ENCODE data around the gene HBS1L. TPM values are rescaled to one million over a fixed set of nuclear protein-coding genes. Genes with fewer than 3 reads are reported as not detected.
A peak's percentile ranks its signal among the peaks of the same experiment; 100 is the strongest.

The HBS1L gene
- total and polyA plus RNA-seq, 10 of the 15 experiments (the other 5 are each of a cell fraction or from before 2014, with no cell fraction given): 58.7 to 142 (median 78.8) TPM

GRCh38 chr6:134979142-134979541 lies 75.5 kb downstream of the HBS1L start (continued):
- peak; percentile 58 for TF ChIP-seq SKIL (IDR thresholded peaks at IDR 0.05; ENCODE audit: low read depth, poor library complexity, severe bottlenecking)
- no peak for TF ChIP-seq SMARCA5 (IDR thresholded peaks at IDR 0.05)
- TF ChIP-seq FOXM1 (IDR thresholded peaks at IDR 0.05; ENCODE audit: low read depth, low read length): peak; percentile 95
- no peak for TF ChIP-seq ZNF207 (IDR thresholded peaks at IDR 0.05; ENCODE audit: borderline replicate concordance)
- 0 out of 2 replicates have a peak, but pooled peaks have one; percentile 39 for TF ChIP-seq TCF7 (IDR thresholded peaks at IDR 0.05; ENCODE audit: borderline replicate concordance)
- TF ChIP-seq ZSCAN29 (IDR thresholded peaks at IDR 0.05): no peak
- 0 out of 2 replicates have a peak, but pooled peaks have one; percentile 37 for TF ChIP-seq GABPA (IDR thresholded peaks at IDR 0.05; ENCODE audit: low read depth)
- no peak for TF ChIP-seq SMAD1 (IDR thresholded peaks at IDR 0.05; ENCODE audit: low read depth, partially characterized antibody)
- peak; percentile 26; the same call in 1 of the 2 replicates for TF ChIP-seq TBL1XR1 (IDR thresholded peaks at IDR 0.05; ENCODE audit: low read depth, low read length)
- peak; percentile 80 for TF ChIP-seq ATF2 (IDR thresholded peaks at IDR 0.05; ENCODE audit: low read length)
- peak; percentile 40; the same call in 1 of the 2 replicates for TF ChIP-seq IKZF1 (conservative IDR thresholded peaks at IDR 0.05)
- no peak for TF ChIP-seq KAT2A (conservative IDR thresholded peaks at IDR 0.05; ENCODE audit: control insufficient read depth, low read depth, low read length)
- peak; percentile 75 for TF ChIP-seq EED (IDR thresholded peaks at IDR 0.05; ENCODE audit: low read depth)
- TF ChIP-seq HDAC2 (IDR thresholded peaks at IDR 0.05): no peak
- TF ChIP-seq RUNX3 (IDR thresholded peaks at IDR 0.05; ENCODE audit: low read length): peak; percentile 88
- TF ChIP-seq MTA3 (IDR thresholded peaks at IDR 0.05; ENCODE audit: borderline replicate concordance, low read length): peak; percentile 89
- no peak for TF ChIP-seq JUND (IDR thresholded peaks at IDR 0.05; ENCODE audit: low read depth, low read length)
- TF ChIP-seq TCF3 (IDR thresholded peaks at IDR 0.05; ENCODE audit: borderline replicate concordance, insufficient read depth, low read depth, low read length): 0 out of 2 replicates have a peak, but pooled peaks have one; percentile 16
- TF ChIP-seq SRF (IDR thresholded peaks at IDR 0.05; ENCODE audit: low read depth in 2 of 2, low read length in 2 of 2): 0 out of 4 replicates have a peak, but pooled peaks of 1 of the 2 experiments have one; percentile 52
- peak; percentile 94 for TF ChIP-seq IRF4 (IDR thresholded peaks at IDR 0.05; ENCODE audit: low read depth, low read length)
- peak; percentile 35; the same call in 1 of the 2 replicates for TF ChIP-seq PML (IDR thresholded peaks at IDR 0.05; ENCODE audit: low read length)
- TF ChIP-seq CREB1 (IDR thresholded peaks at IDR 0.05; ENCODE audit: low read depth): peak; percentile 60; the same call in 1 of the 2 replicates
- TF ChIP-seq MYB (IDR thresholded peaks at IDR 0.05; ENCODE audit: borderline replicate concordance, low read depth, low read length): no peak
- TF ChIP-seq ATF3 (IDR thresholded peaks at IDR 0.05; ENCODE audit: borderline replicate concordance, extremely low read depth, low read depth, low read length): no peak
- TF ChIP-seq ETV6 (conservative IDR thresholded peaks at IDR 0.05 in 1 of 2, IDR thresholded peaks at IDR 0.05 in 1 of 2; ENCODE audit: borderline replicate concordance in 1 of 2, low read depth in 1 of 2): peak in 1 of 2 experiments; percentile 98; a peak in 2 of 4 replicates
- peak; percentile 99 for TF ChIP-seq JUNB (IDR thresholded peaks at IDR 0.05)
- no peak for TF ChIP-seq MXI1 (IDR thresholded peaks at IDR 0.05; ENCODE audit: low read depth, low read length)
- TF ChIP-seq BMI1 (IDR thresholded peaks at IDR 0.05; ENCODE audit: borderline replicate concordance): peak; percentile 39; the same call in 1 of the 2 replicates
- peak; percentile 64; the same call in 1 of the 2 replicates for TF ChIP-seq PAX5 (IDR thresholded peaks at IDR 0.05; ENCODE audit: borderline replicate concordance, low read depth, low read length)
- no peak for TF ChIP-seq CBX3 (IDR thresholded peaks at IDR 0.05; ENCODE audit: borderline replicate concordance, low read depth)
- peak; percentile 81 for TF ChIP-seq CREM (IDR thresholded peaks at IDR 0.05; ENCODE audit: low read depth)

All from GM12878 (cell line).